HG03575 (cell line): ENCODE data around the gene OR2B6.

Experiments
- ATAC-seq: cut with Tn5 transposase; IDR thresholded peaks from one replicate; pipeline ENCODE4 v1.9.1; 2021; ENCODE audit not compliant: unreplicated experiment, insufficient number of reproducible peaks, low FRiP score; ENCODE audit errors: extremely low read depth

The OR2B6 gene

DNA sequence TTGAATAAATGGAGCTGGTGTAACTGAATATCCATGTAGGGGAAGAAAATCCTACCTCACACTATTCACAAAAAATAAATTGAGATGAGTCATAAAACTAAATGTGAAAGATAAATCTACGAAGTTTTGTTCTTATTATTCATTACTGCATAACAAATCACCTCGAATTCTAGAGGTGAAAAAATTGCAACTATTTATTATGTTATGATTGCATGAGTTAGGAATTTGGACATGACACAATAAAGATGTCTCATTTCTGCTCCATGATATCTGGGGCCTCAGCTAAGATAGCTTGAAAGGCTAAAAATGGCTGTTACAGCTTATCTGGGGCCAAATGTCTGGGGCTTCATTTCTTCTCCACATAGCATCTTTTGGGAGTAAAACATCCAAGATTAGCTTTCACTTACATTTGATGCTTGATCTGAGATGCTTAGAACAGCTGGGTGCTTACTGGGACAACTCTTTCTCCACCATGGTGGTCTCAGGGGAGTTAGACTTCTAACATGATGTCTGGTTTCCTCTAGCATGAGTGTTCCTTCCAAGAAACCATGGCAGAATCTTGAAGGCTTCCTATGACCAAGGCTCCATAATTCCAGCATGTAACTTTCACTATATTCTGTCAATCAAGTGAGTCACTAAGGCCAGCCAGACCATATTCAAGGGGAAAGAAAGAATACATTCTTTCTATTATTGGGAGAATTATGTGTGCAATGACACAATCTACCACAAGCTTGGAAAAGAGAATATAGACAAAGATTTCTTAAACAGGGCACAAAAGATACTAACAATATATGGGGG, 30.1 kb downstream of the OR2B6 start:
- no peak for ATAC-seq

DNA sequence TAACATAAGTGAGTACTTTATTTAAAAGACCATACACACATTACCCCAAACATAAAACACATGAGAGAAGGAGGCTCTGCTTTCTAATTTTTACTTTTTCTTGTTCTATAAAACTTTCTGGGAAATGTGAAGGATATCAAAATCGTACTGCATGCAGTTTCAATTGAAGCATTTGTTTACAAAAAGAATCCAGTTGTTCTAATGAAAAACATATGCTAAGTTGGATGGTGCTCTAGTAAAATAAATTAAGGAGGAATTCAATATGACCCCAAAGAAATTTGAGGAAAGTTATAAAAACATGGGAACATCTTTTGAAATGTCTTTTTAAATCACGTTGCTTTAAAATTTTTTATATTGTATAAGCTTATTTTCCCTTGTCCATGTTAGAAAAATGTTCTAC, 37.6 kb downstream of the OR2B6 start:
- no peak for ATAC-seq

DNA sequence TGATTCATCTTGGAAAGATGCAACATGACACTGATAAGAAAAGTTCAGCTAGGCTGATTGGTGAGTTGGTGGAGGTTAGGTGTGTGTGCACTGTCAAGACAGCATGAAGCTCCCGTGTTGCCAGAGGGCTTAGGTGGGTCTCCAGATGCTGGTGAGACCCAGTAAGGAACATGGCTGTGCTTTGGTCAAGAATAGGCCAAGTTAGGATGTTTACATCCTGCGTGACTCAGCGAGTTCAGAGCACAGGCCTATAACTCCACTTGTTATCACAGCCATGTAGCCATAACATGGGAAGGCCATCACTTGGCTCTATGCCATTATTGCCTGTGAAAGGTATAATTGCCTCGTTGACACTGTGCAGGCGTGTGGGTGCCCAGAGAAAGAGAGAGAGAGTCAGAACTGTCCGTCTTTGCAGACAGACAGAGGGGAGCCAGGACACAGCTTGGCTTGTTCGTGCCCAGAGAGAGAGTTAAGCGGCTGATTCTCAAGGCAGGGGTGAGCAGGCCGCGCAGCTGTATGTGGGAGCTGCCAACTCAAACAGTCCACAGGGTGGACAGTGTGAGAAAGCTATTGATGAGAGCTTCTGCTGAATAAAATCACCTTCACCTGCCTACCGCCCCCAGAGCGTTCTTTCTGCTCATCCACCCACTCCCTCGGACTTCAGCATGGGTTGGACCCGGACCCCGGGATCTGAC, 43.5 kb downstream of the OR2B6 start:
- ATAC-seq = no peak

DNA sequence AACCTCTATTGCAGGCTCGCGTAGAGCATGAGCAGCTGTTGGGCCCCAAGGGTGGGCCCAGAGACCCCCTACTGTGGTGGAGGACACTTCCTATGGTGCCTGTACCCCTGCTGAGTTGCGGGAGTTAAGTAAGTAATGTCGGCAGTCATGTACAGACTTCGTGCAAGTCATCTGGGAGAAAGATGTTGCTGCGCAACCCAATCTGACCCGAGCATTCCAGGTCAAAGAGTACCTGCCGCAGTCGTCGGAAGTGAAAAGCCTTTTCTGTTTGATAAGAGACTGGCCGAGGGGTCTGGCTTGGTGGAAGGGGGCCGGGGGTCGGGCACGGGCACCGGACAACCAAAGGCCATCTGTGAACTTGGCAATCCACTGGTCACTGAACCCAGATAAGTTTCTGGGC, 44.3 kb downstream of the OR2B6 start:
- ATAC-seq = no peak

DNA sequence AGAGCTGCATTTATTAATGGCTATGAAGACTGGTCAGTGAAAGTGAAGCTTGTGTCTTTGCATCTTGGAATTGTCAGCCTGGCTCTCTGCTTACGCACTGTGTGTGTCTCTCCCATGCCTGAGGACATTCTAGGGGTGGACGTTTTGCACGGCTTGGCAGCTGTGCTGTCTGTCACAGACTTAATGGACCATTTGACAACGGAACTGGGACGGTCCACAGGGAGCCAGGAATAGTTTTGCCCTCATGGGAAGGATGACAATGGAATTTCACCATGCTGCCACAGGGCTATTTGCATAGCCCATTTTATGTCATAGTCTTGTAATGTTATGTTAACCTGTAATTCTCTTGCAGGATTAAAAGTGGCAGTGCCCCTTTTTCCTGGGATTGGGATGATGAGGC, 44.7 kb downstream of the OR2B6 start:
- ATAC-seq = no peak

DNA sequence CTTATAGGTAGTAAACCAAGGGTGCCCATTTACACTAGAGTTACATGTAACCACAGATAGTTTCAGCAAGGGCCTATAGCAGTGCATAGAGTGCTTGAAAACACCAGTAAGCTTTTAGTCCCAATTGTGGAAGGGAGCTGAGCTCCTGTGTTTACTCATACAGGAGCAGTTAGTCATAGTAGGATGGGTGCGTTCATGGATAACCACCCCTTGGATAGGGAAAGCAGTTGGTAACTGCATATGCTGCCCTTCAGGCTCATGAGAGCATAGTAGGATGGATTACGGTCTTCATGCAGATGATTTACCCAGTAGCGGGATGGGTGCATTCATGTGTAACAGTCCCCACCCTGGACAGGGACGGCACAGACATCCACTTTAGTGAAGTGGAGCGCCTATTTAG, 45.1 kb downstream of the OR2B6 start:
- ATAC-seq = no peak

DNA sequence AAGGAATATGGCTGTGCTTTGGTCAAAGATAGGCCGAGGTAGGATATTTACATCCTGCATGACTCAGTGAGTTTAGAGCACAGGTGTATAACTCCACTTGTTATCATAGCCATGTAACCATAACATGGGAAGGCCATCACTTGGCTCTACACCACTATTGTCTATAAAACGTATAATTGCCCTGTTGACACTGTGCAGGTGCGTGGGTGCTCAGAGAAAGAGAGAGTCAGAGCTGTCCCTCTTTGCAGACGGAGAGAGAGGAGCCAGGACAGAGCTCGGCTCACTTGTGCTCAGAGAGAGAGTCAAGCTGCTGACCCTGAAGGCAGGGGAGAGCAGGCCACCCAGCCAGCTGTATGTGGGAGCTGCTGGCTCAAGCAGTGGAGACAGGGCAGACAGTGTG, 46.0 kb downstream of the OR2B6 start:
- no peak for ATAC-seq

DNA sequence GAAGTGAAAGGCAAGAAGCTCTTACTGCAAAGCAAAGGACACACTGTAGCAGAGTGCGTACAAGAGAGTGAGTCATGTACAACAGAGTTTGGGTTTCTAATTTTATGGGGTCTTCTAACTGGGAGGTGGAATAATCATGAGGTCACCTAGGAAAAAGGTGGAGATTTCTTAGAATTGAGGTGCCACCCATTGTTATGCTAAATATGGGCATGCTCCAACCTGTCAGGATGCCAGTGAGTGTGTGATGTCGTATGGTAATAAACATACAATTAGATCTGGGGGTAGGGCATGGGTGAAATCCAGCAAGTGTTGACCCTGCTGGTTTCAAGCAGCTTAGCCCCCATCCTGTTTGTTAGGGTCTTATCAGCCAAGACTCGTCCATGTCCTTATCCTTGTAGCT, 46.6 kb downstream of the OR2B6 start:
- no peak for ATAC-seq

DNA sequence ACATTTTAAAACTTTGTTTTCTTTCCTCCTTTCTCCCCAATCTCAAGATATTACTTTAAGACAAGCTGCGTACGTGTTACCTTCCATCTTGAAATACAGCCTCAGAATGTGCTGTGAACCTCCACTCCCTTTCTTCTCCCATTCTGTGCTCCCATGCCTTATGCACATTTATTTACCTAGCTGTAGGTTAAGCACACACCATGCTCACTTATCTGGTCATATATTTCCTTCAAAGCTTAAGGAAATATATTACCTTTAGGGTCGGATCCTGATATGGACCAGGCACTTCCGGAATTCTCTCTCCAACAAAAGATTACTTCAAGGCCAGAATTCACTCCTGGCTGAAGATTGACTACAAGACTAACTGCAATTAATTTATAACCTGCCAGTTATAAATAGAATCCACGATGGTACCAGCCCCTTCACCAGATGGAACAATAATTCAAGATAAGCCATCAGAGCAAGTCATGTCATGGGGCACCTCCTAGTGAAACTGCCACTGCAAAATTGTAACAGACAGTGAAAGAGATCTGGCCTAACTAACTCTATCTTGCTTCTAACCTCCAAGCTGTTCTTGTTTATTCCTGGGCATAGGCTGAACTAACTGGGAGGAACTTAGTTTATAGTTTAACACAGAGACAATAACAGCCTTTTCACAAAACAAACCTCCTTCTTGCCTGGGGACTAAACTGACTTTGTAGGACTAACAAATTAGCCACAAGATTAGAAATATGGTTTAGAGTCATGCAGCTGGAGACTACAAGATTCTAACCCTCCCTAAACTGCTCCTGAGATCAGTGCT, 47.5 kb downstream of the OR2B6 start:
- no peak for ATAC-seq

DNA sequence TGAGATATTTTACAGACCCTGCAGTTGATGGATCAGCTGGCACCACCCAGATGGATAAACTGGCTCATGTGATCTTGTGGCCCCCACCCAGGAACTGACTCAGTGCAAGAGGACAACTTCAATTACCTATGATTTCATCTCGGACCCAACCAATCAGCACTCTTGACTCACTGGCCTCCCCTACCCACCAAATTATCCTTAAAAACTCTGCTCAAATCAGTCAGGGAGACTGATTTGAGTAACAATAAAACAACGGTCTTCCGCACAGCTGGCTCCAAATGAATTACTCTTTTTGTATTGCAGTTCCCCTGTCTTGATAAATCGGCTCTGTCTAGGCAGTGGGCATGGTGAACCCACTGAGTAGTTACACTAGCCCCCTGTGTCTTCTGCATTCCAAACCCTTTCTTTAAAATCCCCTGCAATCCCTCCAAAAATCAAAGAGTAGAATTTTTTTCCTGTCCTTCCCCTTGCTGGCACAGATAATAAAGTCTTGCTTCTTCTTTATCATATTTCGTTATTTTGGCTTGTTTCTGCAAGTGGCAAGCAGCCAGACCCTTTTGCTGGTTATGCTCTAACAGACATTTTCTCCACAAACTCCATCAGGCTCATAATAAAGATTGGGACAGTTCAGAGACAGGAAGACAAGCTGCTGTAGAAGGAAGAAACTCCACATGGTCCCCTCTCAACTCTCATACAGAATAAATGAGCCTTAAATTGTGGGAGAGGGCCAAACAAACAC, 48.3 kb downstream of the OR2B6 start:
- ATAC-seq = no peak

DNA sequence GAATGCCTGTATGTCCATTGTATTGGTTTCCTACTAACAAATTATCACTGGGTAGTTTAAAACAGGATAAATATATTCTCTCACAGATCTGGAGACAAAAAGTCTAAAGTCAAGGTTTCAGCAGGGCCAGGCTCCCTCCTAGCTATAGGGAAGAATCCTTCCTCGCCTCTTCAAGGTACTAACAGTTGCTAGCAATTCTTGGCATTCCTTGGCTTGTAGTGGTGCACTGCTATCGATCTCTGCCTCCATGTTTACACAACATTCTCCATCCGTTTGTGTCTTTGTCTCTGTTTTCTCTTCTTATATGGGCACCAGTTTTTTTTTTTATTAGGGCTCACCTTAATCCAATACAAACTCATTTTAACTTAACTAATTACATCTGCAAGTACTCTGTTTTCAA, 48.9 kb downstream of the OR2B6 start:
- ATAC-seq = no peak
